Sigmoid colon (tissue), 7 donors: Measurements from ENCODE around the gene KIF26B. TPM values are rescaled to one million over a fixed set of nuclear protein-coding genes. Genes with fewer than 3 reads are reported as not detected.

ENCODE experiments used
- DNase-seq: peaks from one replicate; pipeline ENCODE4 v3.0.0-alpha.2; 2019
- H3K27ac ChIP-seq, 4 donors: fragments of 200-600 bp; sonication (generic); one replicate each; pipeline ENCODE4 v1.5.1; 2016 to 2019; ENCODE audit warnings: mild to moderate bottlenecking in 1 of 4
- H3K27me3 ChIP-seq, 3 donors: fragments of 200-600 bp; sonication (generic); one replicate each; pipeline ENCODE4 v1.5.1; 2019; ENCODE audit warnings: mild to moderate bottlenecking in 1 of 3
- H3K36me3 ChIP-seq, 4 donors: fragments of 200-600 bp; sonication (generic); one replicate each; pipeline ENCODE4 v1.5.1; 2016 to 2019
- H3K4me1 ChIP-seq, 4 donors: fragments of 200-600 bp; sonication (generic); one replicate each; pipeline ENCODE4 v1.5.1; 2017 to 2019
- H3K4me3 ChIP-seq, 4 donors: fragments of 200-600 bp; sonication (generic); one replicate each; pipeline ENCODE4 v1.5.1; 2017 to 2019; ENCODE audit warnings: mild to moderate bottlenecking in 2 of 4, moderate library complexity in 1 of 4
- H3K9me3 ChIP-seq, 4 donors: fragments of 200-600 bp in 3 of 4; sonication (generic) in 3 of 4; one replicate each; pipeline versions ENCODE4 v1.5.1 to v1.6.1; 2013 to 2019
- EP300 ChIP-seq, 4 donors: sonication (generic); formaldehyde crosslinking; IDR thresholded peaks; one replicate each; pipeline ENCODE4 v1.6.1; 2017; ENCODE audit warnings: antibody characterized with exemption in 4 of 4
- POLR2A ChIP-seq, 2 donors: fragments of 450-650 bp; IDR thresholded peaks; one replicate each; pipeline ENCODE4 v1.6.1; 2016; ENCODE audit warnings: antibody characterized with exemption in 2 of 2, mild to moderate bottlenecking in 2 of 2, moderate library complexity in 2 of 2
- POLR2AphosphoS5 ChIP-seq, 4 donors: sonication (generic); formaldehyde crosslinking; IDR thresholded peaks; one replicate each; pipeline ENCODE4 v1.6.1; 2017; ENCODE audit warnings: antibody characterized with exemption in 4 of 4
- WGBS, 2 donors: extraction: QIAGEN DNeasy Blood & Tissue Kit; methylation state at CpG; one replicate each; pipeline ENCODE4 v1.1.7; 2013; 5-methylcytosine and 5-hydroxymethylcytosine counted together
- intact Hi-C: fragments of 100-400 bp; cut with DNase I; formaldehyde crosslinking; loops from one replicate; pipeline ENCODE4 v1.15.1; 2023
- polyA plus RNA-seq, 3 donors: library from polyadenylated mRNA; stranded (reverse); fragments of 200-250 nt; gene quantifications; one replicate each; pipeline ENCODE4 v1.2.3, GENCODE V29; 2013
- total RNA-seq, 4 donors: library from RNA; depleted of rRNA; stranded (reverse); fragments of >200 nt; gene quantifications; one replicate each; pipeline ENCODE4 v1.1.0, GENCODE V29; 2016
- TF ChIP-seq, protein P1 (sequence below), 4 experiments: fragments of 450-650 bp in 3 of 4; fragments of 200-600 bp in 1 of 4; IDR thresholded peaks; one replicate each; pipeline ENCODE4 v1.5.1; 2016 to 2019; ENCODE audit warnings: antibody characterized with exemption in 4 of 4, mild to moderate bottlenecking in 3 of 4, moderate library complexity in 2 of 4
- donor health status: healthy with polysubstance abuse.
- donor health status: Bipolar disorder and iron deficiency.
- donor health status: healthy.

The KIF26B gene
- total RNA-seq, result 1 to 10 TPM; 1.1 to 5.5 (median 2.1) TPM
- polyA plus RNA-seq, result under 1 TPM in 2 of 3 donors, not detected in 1; under 0.01 to 0.41 TPM

DNA sequence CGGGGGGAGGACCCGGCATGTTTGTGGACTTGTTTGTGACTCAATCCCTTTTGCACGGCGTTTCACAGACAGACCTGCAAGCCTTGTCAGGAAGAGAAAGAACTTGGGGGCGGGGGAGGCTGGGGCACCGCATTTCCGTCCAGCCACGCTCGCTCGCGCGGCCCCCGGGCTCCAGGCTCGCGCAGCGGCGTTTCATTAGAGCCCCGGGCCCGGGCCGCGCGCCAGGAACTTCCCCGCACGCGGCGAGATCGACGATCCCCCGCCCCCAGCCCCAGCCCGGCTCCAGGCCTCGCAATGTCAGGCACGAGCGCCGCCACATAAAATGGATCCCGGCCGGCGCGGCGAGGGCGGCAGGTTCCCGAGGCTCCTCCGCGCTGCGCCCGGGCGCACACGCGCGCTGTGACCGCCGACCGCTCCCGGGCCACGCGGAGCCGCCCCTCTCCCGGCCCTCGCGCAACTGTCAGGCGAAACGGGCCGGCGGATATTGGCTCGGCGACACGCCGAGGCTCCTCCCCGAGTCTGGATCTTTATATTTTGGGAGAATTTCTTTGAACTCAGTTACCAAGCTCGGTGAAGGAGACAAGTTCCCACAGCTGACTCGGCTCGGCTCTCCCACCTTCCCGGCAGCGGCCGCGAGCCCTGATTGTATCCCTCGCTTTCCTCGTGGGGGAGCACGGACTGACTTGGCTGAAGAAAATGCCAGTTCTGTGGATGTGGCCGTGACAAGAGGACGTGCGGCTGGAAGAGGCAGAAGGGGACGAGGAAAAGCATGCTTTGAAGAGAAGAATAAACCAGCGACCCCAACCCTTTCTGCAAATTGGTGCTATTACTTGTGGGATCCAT, at the start of gene KIF26B:
KIF26B (plus strand) TSS at position 557 of the 843 bp plus-strand sequence. CDS start 440 bp downstream, outside the sequence.
- Histone ChIP-seq H3K4me3 (peak within 1 kb of the TSS; percentile 30 to 58 (median 52)), H3K36me3 (no peaks in the 10 kb centered on the region), H3K27ac (peak within 1 kb of the TSS in 2 of 4 donors; percentile 20 to 34), H3K4me1 (peaks cover 0 to 42% (median 41%) of the 10 kb centered on the region in 4 donors), H3K9me3 (no peaks in the 10 kb centered on the region), H3K27me3 (peaks cover 10 to 67% (median 36%) of the 10 kb centered on the region in 3 donors)
- WGBS, 2 donors, result 0 to 1% methylated on average over 83 of the region's 83 CpGs
- intact Hi-C loops, result loop anchor here (5.0 to 10.0 kb wide), 3 partner anchors 290 to 1540 kb away; partner anchors contain the start of gene HNRNPU
- no peak for TF ChIP-seq EP300 (IDR thresholded peaks at IDR 0.05)
- TF ChIP-seq POLR2AphosphoS5 (IDR thresholded peaks at IDR 0.05), result no peak
- TF ChIP-seq, protein P1, sequence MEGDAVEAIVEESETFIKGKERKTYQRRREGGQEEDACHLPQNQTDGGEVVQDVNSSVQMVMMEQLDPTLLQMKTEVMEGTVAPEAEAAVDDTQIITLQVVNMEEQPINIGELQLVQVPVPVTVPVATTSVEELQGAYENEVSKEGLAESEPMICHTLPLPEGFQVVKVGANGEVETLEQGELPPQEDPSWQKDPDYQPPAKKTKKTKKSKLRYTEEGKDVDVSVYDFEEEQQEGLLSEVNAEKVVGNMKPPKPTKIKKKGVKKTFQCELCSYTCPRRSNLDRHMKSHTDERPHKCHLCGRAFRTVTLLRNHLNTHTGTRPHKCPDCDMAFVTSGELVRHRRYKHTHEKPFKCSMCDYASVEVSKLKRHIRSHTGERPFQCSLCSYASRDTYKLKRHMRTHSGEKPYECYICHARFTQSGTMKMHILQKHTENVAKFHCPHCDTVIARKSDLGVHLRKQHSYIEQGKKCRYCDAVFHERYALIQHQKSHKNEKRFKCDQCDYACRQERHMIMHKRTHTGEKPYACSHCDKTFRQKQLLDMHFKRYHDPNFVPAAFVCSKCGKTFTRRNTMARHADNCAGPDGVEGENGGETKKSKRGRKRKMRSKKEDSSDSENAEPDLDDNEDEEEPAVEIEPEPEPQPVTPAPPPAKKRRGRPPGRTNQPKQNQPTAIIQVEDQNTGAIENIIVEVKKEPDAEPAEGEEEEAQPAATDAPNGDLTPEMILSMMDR (IDR thresholded peaks at IDR 0.05), result no peak
- no peak for TF ChIP-seq POLR2A (IDR thresholded peaks at IDR 0.05)
- no peak for DNase-seq

DNA sequence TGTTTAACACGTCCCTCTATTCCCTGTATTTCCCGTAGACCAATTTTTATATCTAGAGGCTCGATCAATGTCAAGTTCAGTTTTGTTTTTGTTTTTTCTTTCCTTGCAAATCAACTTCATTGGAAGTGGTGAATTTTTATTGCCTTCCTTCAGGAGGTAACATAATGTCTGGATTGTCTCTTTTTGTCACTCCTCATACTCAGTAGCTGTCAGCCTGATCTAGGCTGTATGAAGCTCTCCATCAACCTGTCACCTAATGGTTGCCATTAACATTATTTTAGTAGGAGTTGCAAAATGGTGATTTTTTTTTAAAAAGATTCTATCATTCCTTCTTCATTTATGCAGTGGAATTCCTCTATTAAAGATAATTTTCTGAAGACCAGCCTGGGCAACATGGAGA, 49.7 kb upstream of the KIF26B start:
- Histone ChIP-seq H3K36me3 (no peaks in the 10 kb centered on the region), H3K9me3 (no peaks in the 10 kb centered on the region), H3K4me3 (no peak overlapping the region), H3K27me3 (no peaks in the 10 kb centered on the region), H3K27ac (no peak overlapping the region), H3K4me1 (no peaks in the 10 kb centered on the region)
- TF ChIP-seq EP300 (IDR thresholded peaks at IDR 0.05) (no peak), POLR2A (IDR thresholded peaks at IDR 0.05) (no peak), POLR2AphosphoS5 (IDR thresholded peaks at IDR 0.05) (no peak)
- TF ChIP-seq, protein P1 (IDR thresholded peaks at IDR 0.05), result no peak
- no peak for DNase-seq
- intact Hi-C loops, result no loop called here
- WGBS, 2 donors, result 91 to 97% methylated on average over 3 of the region's 3 CpGs

DNA sequence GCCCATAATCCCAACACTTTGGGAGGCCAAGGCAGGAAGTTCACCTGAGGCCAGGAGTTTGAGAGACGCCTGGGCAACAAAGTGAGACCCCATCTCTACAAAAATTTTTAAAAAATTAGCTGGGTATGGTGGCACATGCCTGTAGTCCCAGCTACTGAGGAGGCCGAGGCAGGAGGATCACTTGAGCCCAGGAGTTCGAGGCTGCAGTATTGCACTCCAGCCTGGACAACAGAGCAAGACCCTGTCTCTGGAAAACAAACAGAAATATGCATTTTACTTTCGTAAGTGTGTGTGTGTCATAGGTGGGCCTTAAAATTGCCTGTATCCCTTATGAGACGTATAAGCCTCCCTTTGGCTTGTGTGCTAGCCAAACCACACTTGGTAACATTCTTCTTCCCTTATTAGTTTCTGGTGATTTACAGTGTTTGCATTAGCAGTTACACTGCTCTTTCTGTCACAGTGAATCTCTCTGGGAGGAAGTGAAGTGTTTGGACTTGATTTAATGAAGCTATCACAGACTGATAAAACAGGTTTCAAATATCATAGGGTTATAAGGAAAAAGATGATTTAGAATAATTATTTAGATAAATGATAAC, 48.9 kb upstream of the KIF26B start:
- intact Hi-C loops, result no loop called here
- TF ChIP-seq, protein P1 (IDR thresholded peaks at IDR 0.05), result no peak
- TF ChIP-seq POLR2A (IDR thresholded peaks at IDR 0.05) (no peak), POLR2AphosphoS5 (IDR thresholded peaks at IDR 0.05) (no peak), EP300 (IDR thresholded peaks at IDR 0.05) (no peak)
- WGBS, 2 donors, result 89 to 90% methylated on average over 5 of the region's 5 CpGs

DNA sequence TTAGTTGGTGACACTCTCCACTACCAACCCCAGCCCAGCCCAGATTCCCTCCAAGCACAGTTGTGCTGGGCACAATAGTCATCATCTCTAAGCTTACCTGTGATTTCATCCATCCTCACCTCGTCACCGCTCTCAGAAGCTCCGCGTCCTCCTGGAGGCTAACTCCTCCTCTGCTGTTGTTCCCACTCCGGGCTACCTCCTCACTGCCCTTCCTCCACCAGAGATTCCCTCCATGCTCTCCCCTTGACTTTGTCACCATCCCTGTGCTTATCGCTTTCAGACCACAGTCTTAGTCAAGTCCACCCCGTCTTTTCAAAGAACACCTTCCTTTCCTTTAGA, 47.0 kb upstream of the KIF26B start:
- intact Hi-C loops, result no loop called here
- H3K9me3 ChIP-seq, result no peaks in the 10 kb centered on the region
- no peaks in the 10 kb centered on the region for H3K27me3 ChIP-seq
- no peaks in the 10 kb centered on the region for H3K36me3 ChIP-seq
- H3K4me3 ChIP-seq, result no peak overlapping the region
- WGBS, 2 donors, result 94 to 96% methylated on average over 7 of the region's 7 CpGs
- TF ChIP-seq POLR2AphosphoS5 (IDR thresholded peaks at IDR 0.05), result no peak
- TF ChIP-seq, protein P1 (IDR thresholded peaks at IDR 0.05), result no peak
- TF ChIP-seq EP300 (IDR thresholded peaks at IDR 0.05), result no peak
- TF ChIP-seq POLR2A (IDR thresholded peaks at IDR 0.05), result no peak
- no peaks in the 10 kb centered on the region for H3K4me1 ChIP-seq
- no peak overlapping the region for H3K27ac ChIP-seq
- no peak for DNase-seq

More for the DNA sequence above, 48.9 kb upstream of the KIF26B start:
- Histone ChIP-seq H3K4me1 (no peaks in the 10 kb centered on the region), H3K9me3 (no peaks in the 10 kb centered on the region), H3K36me3 (no peaks in the 10 kb centered on the region), H3K27ac (no peak overlapping the region), H3K4me3 (no peak overlapping the region), H3K27me3 (no peaks in the 10 kb centered on the region)
- no peak for DNase-seq
